ENCODE results near the gene RCAN2.
A peak's percentile ranks its signal among the peaks of the same experiment; 100 is the strongest.
"Not testable (repeated sequence)": the region's sequence is repeated elsewhere in the genome, so short reads cannot be mapped to it uniquely, and the experiment has no call there.

Gene RCAN2

DNA sequence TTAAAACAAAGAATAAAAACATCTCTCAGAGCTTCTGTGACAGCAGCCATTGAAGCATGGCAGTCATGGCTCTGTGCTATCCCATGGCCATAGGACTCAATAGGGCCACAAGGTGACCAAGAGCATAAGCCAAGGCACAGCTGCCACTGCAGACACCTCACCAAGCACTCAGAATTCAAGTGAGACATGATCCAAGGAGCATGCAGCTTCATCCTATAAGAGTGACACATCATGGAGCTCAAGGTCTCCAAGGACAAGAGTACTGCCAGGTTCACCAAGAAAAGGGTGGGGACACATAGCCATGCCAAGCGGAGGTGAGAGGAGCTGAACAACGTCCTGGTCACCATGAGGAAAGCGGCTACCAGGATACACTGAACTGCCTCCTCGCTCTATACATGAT is 53.0 kb downstream of the RCAN2 start:
- DNase-seq: no peak

DNA sequence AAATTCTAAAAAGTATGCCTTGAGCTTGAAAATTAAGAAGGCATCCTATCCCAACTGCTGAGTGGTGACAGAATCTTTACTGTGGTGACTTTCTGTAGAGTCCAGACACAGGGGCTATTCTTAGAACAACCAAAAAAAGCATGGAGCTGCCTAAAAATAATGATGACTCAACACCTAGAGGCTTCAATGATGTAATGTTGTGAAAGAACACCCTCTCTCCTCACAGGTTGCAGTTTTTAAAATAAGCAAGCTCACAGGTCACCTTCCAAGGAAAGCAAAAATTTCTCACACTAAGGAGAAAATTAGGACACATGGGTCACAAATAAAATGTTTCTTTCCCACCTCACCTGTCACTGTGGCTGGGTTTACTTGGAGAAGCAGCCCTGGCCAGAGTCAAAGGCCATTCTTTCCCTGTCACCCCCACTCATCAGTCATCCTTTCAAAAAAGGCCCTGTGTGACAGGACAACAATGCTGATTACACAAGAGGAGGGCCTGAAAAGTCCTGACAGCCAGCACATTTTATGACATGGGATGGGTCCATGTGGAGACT is 53.5 kb downstream of the RCAN2 start:
- DNase-seq: no peak

DNA sequence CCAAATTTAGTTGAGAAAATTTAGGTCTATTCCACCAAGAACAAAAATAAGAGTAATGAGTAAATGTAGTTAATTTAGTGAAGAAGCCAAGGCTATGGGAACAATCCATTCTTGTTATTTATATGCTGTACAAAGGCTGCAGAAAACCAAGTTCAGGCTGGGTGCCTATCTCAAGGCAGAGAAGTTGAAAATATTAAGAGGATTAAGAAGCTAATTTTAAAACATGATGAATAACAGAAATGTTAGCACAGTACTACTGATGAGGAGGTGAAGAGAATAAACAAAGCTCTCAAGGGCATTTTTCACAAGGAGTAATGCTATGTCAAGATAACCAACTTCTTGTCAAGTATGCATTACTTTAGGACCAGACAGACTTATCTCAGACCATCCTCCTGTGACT is 68.6 kb downstream of the RCAN2 start:
- DNase-seq: no peak

DNA sequence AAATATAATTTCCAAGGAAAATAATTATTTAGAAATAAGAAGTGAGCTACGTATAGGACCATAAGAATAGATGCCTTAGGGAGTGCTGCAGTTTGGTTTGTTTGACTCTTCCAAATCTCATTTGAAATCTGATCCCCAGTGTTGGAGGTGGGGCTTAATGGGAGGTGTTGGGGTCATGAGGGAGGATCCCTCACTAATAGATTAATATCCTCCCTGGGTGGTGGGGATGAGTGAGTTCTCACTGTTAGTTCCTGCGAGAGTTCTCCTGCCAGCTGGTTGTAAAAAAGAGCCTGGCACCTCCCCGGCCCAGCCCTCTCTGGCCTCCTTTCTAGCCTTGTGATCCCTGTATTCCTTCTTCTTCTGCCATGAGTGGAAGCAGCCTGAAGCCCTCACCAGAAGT is 69.3 kb downstream of the RCAN2 start:
- no peak for DNase-seq

DNA sequence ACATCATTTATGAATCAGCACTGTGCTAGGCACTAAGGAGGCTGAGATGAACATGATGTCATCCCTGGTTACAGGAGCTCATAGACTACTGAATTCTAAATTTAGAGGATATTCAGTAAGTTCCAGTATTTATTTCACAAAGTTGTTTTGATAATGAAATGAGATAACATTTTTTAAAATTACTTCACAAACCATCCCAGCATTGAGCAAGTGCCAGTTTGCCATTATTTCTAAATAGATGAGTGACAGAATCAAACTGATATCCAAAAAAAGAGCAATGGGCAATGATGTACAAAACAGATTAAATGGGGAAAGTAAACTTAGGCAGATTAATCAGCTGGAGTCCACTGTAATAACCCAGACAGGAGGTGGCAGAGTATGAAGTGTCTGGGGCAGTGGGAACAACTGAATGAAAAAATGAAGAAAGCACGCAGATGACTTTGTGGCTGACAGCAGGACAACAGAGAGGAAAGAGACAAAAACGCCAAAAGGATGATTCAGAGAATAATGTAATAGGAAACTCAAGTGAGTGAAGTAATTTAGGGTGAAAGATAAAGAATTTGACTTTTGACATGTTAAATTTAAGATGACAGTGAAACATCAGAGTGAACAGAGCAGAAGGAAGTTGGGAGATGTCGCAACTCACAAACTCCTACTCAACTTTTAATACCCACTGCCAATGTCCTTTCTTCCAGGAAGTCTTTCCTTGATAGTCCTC is 70.2 kb downstream of the RCAN2 start:
- no peak for DNase-seq

DNA sequence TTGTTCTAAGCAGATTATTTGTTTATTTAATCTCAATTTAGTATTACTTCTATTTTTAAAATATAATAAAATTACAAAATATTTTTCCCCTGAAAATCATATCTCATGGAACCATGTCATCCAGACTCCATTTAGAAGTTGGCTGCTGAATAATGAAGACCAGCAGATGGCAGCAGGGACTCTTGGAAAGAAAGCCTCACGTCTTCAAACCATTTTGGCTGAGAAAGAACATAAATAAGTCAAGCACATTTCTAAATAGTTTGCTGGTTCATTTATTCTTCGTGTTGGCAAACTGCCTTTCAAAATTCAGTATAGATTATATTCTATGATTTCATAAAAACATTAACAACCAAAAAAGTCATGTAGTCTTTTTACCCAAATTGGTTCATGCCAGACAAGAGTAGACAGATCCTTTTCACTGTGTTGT is 71.7 kb downstream of the RCAN2 start:
- no peak for DNase-seq

DNA sequence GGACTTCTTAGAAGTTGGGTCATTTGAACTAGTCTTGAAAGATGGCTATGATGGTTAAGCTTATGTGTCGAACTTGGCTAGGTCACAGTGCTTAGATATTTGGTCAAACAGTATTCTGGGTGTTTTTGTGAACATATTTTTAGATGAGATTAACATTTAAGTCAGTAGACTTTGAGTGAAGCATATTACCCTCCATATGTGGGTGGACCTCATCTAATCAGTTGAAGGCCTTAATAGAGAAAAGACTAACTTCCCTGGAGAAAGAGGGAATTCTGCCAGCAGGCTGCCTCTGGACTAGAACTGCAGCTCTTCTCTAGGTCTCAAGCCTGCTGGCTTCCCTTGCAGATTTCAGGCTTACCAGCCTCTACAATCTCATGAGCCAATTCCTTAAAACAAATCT is 76.9 kb downstream of the RCAN2 start:
- no peak for DNase-seq

DNA sequence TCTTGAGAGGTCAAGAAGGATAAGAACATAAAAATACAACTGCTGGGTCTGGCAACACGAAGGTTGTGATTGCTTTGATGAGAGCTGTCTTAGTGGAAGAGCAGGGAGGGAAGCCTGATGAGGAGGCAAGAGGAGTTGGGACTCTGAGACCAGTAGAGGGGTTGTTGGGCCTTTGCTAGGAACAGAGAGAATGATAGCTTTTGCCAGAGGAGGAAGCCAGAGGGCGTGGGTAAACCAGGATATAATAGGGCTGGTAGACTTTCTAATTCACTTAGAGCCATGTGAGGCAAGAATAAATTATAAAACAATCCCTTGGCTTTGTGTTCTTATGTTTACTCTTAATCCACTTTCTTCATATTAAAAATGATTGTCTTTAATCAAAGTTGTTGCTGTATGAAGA is 78.6 kb downstream of the RCAN2 start:
- DNase-seq: no peak

DNA sequence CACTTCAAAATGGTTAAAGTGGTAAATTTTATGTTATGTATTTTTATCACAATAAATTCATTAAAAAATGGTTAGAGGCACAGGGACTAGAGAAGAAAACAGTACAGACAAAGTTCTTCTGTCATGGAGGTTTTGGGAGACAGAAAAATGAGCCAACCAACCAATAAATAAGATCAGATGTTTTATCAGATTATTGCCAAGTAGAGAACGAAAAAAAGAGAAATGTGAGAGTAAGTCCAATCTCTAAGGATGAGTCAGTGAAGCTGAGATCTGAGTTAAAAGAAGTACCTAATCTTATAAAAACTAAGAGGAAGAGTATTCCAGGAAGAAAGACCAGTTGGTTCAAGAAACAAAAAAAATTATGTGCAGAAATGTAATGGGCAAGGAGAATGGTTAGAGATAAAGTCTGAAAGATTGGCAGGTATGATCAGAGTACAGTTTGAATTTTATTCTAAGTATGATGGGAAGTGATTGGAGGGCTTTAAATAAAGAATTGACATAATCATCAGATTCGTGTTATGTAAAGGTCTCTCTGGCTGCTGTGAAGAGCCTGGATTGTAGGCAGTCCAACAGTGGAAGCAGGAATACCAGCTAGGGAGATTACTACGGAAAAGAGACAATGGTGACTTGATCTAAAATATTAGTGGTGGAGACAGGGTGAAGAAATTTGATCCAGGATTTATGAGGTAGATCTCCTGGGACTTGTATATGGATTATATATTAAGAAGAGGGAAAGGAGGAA is 79.6 kb downstream of the RCAN2 start:
- no peak for DNase-seq

DNA sequence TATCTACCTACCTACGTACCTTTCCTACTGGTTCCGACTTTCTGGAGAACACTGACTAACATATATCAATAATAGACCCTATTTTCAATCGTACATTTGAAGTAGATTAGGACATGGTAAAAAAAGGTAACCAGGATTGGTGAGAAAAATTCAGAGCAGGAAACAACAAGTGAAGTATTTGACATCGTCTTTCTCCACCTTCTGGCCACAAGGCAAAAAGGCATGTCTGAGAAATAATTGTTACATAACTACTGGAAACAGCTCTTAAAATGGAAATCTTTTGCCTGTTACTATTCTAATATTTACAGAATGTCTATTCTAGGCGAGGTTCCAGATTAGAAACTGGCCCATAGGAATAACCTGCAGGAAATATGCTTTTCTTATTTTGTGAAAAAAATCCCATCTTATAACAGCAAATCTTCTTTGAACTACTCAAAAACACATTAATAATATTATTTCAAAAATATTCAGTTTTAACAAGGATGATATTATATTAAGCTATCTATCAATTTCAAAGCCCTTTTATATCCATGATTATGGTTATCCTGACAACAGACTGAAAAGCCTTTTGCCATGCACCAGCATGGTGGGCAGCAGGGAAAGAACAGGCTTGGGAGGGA is 80.8 kb downstream of the RCAN2 start:
- no peak for DNase-seq

DNA sequence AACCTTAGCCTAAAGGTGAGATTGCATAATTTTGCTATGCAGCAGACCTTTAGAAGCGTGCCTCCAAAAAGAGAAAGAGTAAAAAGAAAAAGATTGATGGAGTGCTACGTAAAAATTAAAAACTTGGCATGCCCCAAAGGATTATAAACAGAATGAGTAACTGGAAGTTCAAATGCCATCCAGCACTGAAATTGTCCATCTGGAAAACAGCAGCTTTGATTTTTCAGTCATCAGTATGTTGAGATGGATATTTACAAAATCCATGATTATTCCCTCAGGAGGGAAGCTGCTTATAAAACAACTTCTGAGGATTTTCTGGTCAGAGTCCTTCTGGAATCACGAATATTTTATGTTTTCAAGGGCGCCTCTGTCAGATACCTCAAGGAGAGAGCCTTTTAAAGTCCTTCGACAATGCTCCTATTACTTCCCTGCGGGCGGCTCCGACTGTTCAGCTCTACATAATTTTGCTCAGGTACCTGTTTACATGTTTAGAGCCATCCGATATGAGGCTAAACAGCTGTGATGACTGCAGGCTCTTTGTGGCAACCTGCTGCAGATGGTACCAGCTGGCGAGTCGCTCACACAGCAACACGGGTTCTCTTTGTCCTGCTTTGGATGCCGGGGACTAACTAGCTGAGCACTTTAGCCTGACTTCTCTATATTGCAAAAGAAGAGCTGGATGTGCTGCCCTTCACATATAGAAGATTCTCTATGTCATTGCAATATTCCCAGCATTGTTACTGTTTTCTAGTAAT is 83.3 kb downstream of the RCAN2 start:
- DNase-seq: no peak

DNA sequence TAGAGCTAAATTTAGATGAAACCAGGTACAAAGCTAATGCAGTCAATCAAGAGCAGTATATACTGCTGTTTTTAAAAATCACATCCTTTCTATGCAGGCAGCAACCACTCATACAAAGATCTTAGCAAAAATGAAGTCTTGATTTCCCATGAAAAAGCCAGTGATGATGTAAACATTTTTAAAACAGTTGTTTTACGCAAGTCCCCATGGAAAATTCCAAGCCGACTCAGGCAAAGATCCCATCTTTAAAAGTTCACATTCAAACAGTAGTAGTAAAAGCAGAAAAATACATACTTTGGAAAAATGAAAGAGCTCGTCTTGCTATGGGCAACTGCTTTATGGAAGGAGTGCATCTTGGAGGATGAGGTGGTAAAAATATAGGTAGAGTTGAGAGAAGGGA is 84.0 kb downstream of the RCAN2 start:
- no peak for DNase-seq

DNA sequence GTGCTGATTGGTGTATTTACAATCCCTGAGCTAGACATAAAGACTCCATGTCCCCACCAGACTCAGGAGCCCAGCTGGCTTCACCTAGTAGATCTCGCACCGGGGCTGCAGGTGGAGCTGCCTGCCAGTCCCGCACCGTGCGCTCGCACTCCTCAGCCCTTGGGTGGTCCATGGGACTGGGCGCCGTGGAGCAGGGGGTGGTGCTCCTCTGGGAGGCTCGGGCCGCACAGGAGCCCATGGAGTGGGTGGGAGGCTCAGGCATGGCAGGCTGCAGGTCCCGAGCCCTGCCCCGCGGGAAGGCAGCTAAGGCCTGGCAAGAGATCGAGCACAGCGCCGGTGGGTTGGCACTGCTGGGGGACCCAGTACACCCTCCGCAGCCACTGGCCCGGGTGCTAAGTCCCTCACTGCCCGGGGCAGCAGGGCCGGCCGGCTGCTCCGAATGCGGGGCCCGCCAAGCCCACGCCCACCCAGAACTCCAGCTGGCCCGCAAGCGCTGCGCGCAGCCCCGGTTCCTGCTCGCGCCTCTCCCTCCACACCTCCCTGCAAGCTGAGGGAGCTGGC is 85.5 kb downstream of the RCAN2 start:
- DNase-seq: not testable (repeated sequence)

DNA sequence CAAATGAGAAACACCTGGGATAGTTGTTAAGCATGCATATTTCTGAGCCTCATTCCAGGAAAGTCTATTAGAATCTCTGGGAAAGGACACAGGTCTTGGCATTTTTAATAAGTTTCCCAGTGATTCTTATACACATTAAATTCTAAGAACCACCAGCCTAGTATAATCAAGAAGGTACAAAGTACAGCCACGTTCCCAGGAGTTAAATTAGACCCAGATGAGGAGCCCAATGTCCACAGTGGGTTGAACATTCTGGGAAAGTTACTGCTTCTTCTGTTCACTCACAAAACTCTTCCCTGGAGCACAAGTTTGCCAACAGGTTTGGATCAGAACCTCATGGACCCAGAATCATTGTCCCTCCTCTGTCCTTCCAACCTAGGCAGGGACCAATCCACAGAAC is 90.4 kb downstream of the RCAN2 start:
- DNase-seq: no peak

DNA sequence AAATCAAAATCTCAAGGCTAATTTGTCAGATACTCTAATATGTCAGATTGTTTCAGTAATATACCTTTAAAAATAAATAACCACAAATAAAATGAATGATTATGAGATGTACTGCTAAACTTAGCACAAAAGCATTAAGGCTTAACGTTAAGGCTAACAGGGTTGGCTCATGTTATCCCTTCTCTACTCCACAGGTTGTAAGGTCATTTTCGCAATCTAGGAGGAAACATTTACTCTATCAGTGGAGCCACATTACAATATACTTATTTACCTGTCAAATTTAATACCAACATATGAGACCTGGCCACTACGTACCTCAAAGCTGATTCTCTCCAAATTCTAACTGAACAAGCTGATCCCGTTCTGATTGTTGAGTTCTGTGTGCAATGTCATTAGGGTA is 95.7 kb downstream of the RCAN2 start:
- DNase-seq: no peak

DNA sequence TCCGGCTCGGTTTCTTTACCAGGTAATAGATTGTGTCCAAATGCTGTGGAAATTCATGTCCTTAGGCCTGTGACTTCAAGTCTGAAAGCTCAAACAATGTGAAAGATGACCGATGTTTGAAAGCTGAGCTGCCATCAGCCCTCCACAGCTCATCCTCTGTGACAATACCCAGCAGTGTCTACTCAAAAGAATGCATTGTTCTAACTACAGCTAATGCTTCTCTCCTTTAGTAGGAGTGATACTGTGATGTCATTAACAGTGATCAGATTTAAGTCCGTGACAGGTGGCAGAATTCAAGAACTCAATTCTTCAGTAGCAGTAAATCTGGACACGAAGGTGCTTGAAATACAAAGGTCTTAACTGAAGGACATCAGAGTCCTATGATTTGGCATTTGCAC is 97.3 kb downstream of the RCAN2 start:
- no peak for DNase-seq

DNA sequence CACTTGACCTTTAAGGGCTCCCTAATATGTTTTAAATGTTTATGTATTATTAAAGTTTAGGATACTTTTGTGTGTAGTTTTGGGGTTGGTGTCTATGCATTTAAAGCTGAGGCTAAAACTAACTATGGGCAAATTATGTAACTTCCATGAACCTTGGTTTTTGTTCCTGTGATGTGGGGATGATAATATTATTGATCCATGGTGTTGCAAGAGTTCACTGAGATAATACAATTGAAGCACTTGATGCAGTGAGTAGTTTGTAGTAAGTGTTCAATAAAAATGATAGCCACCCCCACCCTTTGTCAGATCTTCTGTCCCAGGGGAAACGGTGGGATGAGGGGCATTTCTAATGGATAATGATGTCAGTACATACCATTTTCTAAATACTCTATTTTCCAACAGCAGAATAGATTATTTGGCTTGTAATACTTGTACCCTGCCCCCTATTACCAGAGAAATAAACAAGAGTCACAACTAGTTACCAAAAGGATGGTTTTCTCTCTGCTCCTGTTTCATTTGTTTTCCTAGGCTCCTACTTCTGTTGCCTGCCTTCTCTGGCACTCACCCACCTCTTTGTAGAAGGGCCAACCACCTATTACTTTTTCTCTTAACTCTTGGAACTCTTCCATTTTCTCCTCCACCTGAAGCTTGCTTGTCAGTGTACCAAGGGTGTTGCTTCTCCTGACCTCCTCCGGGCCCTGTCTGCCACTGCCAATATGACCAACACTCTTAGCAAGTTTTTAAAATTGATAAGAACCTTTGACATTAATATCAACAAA is 97.9 kb downstream of the RCAN2 start:
- DNase-seq: no peak

DNA sequence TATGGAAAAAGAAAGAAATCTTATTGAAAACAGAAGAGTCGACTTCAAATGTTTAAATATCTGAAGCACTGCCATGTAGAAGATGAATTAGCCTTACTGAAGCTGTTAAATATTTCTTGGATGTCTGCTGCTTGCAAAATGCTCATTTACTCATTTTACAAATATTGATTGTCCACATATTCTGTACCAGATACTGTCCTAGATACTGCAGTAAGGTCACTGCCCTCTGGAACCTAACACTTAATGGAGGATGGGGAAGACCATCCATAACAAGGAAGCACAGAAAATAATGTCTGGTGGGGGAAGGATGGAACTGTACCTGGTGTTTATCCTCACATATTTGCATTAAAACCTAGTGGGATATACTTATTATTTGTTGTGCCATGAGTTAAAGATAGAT is 99.0 kb downstream of the RCAN2 start:
- DNase-seq: no peak

DNA sequence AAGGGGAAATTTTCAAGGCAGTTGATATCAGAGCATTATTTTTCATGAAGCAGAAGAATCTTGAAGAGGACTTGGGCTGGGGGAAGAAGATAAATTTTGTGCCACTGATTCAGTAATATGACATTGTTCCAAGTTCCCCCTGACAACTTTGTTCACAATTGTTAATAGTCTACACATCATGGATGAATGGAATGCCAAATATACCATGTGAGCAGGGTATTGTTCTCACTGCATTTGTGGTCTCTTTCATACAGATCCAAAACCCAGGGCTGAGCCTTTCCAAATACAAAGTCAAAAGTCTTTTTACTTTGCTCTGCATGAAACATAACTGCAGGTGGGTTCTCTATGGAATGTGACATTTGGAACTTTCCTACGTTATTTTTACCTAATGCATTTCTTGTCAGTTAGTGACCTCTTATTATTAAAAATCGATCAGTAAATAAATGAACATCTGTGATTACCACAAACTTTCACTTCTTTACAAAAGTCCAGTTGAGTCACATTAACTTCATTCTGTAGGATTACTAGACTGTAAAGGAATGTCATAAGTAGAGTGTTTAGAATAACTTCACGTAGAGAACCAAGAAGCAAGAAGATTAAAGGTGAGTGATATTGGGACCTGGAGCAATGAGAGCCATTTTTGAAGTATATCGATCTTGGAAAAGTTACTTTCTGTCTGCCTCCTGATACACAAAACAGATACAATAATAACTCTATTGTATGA is 100.9 kb downstream of the RCAN2 start:
- DNase-seq: no peak

DNA sequence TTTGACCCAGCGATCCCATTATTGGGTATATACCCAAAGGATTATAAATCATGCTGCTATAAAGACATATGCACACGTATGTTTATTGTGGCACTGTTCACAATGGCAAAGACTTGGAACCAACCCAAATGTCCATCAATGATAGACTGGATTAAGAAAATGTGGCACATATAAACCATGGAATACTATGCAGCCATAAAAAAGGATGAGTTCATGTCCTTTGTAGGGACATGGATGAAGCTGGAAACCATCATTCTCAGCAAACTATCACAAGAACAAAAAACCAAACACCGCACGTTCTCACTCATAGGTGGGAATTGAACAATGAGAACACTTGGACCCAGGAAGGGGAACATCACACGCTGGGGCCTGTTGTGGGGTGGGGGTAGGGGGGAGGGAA is 103.5 kb downstream of the RCAN2 start:
- DNase-seq: not testable (repeated sequence)

DNA sequence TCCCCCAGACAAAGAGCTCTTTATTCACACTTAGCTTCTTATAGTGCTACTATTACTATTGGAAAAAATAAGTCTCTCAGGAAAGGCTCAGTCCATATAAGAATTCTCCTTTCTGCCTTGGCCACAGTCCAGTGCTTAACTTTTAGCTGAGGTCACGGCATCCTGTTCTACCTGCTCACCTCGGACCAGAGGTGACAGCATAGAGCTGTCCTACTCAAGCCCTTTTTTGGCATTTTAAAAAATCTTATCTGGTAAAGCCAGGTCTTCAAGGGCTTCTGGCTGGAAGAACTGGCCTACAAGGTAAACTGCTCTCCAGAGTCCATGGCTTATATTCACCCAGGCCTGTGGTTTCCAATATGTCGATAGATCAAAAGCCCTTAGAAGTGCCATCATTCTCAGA is 109.7 kb downstream of the RCAN2 start:
- DNase-seq: peak; percentile 60

Measured in islet precursor cell (in vitro differentiated cells).